Measurements from ENCODE around the gene ULK4. TPM values are rescaled to one million over a fixed set of nuclear protein-coding genes. Genes with fewer than 3 reads are reported as not detected.

Gene ULK4
- total RNA-seq, 2 donors from 2014 or later = 11.1 to 17.9 TPM

- no peak overlapping the region for H3K27ac Mint-ChIP-seq
- H3K27me3 ChIP-seq (ENCODE audit: control insufficient read depth, insufficient read depth, low read length, poor library complexity, severe bottlenecking) = no peaks in the 10 kb centered on the region
- WGBS, 2 experiments (ENCODE audit: insufficient coverage in 1 of 2, insufficient read length in 1 of 2) = 96 to 100% methylated on average over 2 to 3 of the region's 3 CpGs
- DNase-seq = no peak
- H3K9ac ChIP-seq (ENCODE audit: extremely low read depth, low read length, poor library complexity, severe bottlenecking) = no peak overlapping the region
- no peak overlapping the region for H3K4me3 Mint-ChIP-seq
- H3K27me3 Mint-ChIP-seq (ENCODE audit: insufficient read depth) = no peaks in the 10 kb centered on the region
- H3K9me3 ChIP-seq (ENCODE audit: control insufficient read depth, low read length) = no peaks in the 10 kb centered on the region
- H3K36me3 ChIP-seq (ENCODE audit: control insufficient read depth, insufficient read depth, low read length) = peaks cover 57% of the 10 kb centered on the region
- peaks cover 53% of the 10 kb centered on the region for H3K36me3 Mint-ChIP-seq (ENCODE audit: low read depth)
- no peak for TF ChIP-seq CTCF (conservative IDR thresholded peaks at IDR 0.05)
- peaks cover 23% of the 10 kb centered on the region for H3K4me1 Mint-ChIP-seq
- H3K9me3 Mint-ChIP-seq = no peaks in the 10 kb centered on the region
- no peak overlapping the region for H3K4me3 ChIP-seq (ENCODE audit: low read length)
- H3K4me1 ChIP-seq (ENCODE audit: control insufficient read depth, insufficient read depth, low read length) = no peaks in the 10 kb centered on the region
- H3K27ac ChIP-seq (ENCODE audit: low read depth, low read length) = no peak overlapping the region
These were observed 737.6 kb downstream of the ULK4 start for GRCh38 chr3:41224120-41224806.

- Histone ChIP-seq H3K4me3 (ENCODE audit: low read length) (no peak overlapping the region), H3K4me1 (ENCODE audit: control insufficient read depth, insufficient read depth, low read length) (no peaks in the 10 kb centered on the region), H3K27ac (ENCODE audit: low read depth, low read length) (no peak overlapping the region), H3K27me3 (ENCODE audit: control insufficient read depth, insufficient read depth, low read length, poor library complexity, severe bottlenecking) (no peaks in the 10 kb centered on the region), H3K9ac (ENCODE audit: extremely low read depth, low read length, poor library complexity, severe bottlenecking) (no peak overlapping the region), H3K9me3 (ENCODE audit: control insufficient read depth, low read length) (no peaks in the 10 kb centered on the region), H3K36me3 (ENCODE audit: control insufficient read depth, insufficient read depth, low read length) (peaks cover 55% of the 10 kb centered on the region)
- H3K27me3 Mint-ChIP-seq (ENCODE audit: insufficient read depth) = no peaks in the 10 kb centered on the region
- no peaks in the 10 kb centered on the region for H3K9me3 Mint-ChIP-seq
- no peak overlapping the region for H3K4me3 Mint-ChIP-seq
- peaks cover 26% of the 10 kb centered on the region for H3K4me1 Mint-ChIP-seq
- TF ChIP-seq CTCF (conservative IDR thresholded peaks at IDR 0.05) = no peak
- WGBS, 2 experiments (ENCODE audit: insufficient coverage in 1 of 2, insufficient read length in 1 of 2) = 92% methylated on average over 2 of the region's 2 CpGs; no CpG with 5 or more reads in 1 of the 2 experiments
- H3K36me3 Mint-ChIP-seq (ENCODE audit: low read depth) = peaks cover 48% of the 10 kb centered on the region
- H3K27ac Mint-ChIP-seq = no peak overlapping the region
- no peak for DNase-seq
These were observed 738.2 kb downstream of the ULK4 start for GRCh38 chr3:41223691-41224090.

GRCh38 chr3:41223078-41223477 lies 738.8 kb downstream of the ULK4 start:
- H3K4me1 ChIP-seq (ENCODE audit: control insufficient read depth, insufficient read depth, low read length) = no peaks in the 10 kb centered on the region
- WGBS, 2 experiments (ENCODE audit: insufficient coverage in 1 of 2, insufficient read length in 1 of 2) = 89% methylated on average over 1 of the region's 2 CpGs; no CpG with 5 or more reads in 1 of the 2 experiments
- Mint-ChIP-seq H3K27me3 (ENCODE audit: insufficient read depth) (no peaks in the 10 kb centered on the region), H3K36me3 (ENCODE audit: low read depth) (peaks cover 42% of the 10 kb centered on the region), H3K4me3 (no peak overlapping the region), H3K4me1 (peaks cover 26% of the 10 kb centered on the region), H3K9me3 (no peaks in the 10 kb centered on the region), H3K27ac (no peak overlapping the region)
- peaks cover 49% of the 10 kb centered on the region for H3K36me3 ChIP-seq (ENCODE audit: control insufficient read depth, insufficient read depth, low read length)
- no peak overlapping the region for H3K4me3 ChIP-seq (ENCODE audit: low read length)
- no peaks in the 10 kb centered on the region for H3K27me3 ChIP-seq (ENCODE audit: control insufficient read depth, insufficient read depth, low read length, poor library complexity, severe bottlenecking)
- TF ChIP-seq CTCF (conservative IDR thresholded peaks at IDR 0.05) = no peak
- H3K27ac ChIP-seq (ENCODE audit: low read depth, low read length) = no peak overlapping the region
- DNase-seq = no peak
- no peaks in the 10 kb centered on the region for H3K9me3 ChIP-seq (ENCODE audit: control insufficient read depth, low read length)
- no peak overlapping the region for H3K9ac ChIP-seq (ENCODE audit: extremely low read depth, low read length, poor library complexity, severe bottlenecking)

Measured in endodermal cell (in vitro differentiated cells).